ENCODE data around the gene DUT. TPM values are rescaled to one million over a fixed set of nuclear protein-coding genes. Genes with fewer than 3 reads are reported as not detected.

Gene DUT
- total and polyA plus RNA-seq, 5 donors: 71.0 to 92.1 (median 84.1) TPM

- no peaks in the 10 kb centered on the region for H3K4me1 ChIP-seq (ENCODE audit: control insufficient read depth, insufficient read depth, low read length)
- H3K4me3 ChIP-seq (ENCODE audit: low read length): no peak overlapping the region
- DNase-seq (peak in 2 of 3 donors; percentile 26 to 72), ATAC-seq (peak; percentile 79 to 82)
- intact Hi-C loops (cut with DNase I): loop anchor here in 2 of 4 donors (10.0 kb wide), 3 partner anchors 112 to 452 kb away; partner anchors contain the start of gene FBN1 (in 1 of the 2)
- H3K27ac ChIP-seq (ENCODE audit: low read length): no peak overlapping the region
- WGBS: 5% methylated on average over 6 of the region's 6 CpGs
- no peaks in the 10 kb centered on the region for H3K27me3 ChIP-seq (ENCODE audit: control insufficient read depth, insufficient read depth)
- H3K9me3 ChIP-seq (ENCODE audit: control insufficient read depth, low read length): no peaks in the 10 kb centered on the region
Observed at GRCh38 chr15:48352474-48353072, 21.3 kb downstream of the DUT start.

- Histone ChIP-seq H3K27ac (ENCODE audit: low read length) (no peak overlapping the region), H3K9me3 (ENCODE audit: control insufficient read depth, low read length) (no peaks in the 10 kb centered on the region), H3K4me1 (ENCODE audit: control insufficient read depth, insufficient read depth, low read length) (no peaks in the 10 kb centered on the region), H3K4me3 (ENCODE audit: low read length) (no peak overlapping the region), H3K27me3 (ENCODE audit: control insufficient read depth, insufficient read depth) (no peaks in the 10 kb centered on the region)
- WGBS: 51% methylated on average over 9 of the region's 9 CpGs
- DNase-seq: no peak
- intact Hi-C loops (cut with DNase I): loop anchor here in 3 of 4 donors (5.0 to 10.0 kb wide), 5 partner anchors 110 to 450 kb away; partner anchors contain the start of gene FBN1 (in 1 of the 3)
- peak in 1 of 2 donors; percentile 18 for ATAC-seq
Observed at GRCh38 chr15:48354694-48355303, 23.6 kb downstream of the DUT start.

GRCh38 chr15:48355377-48355776, 24.1 kb downstream of the DUT start:
- H3K27ac ChIP-seq (ENCODE audit: low read length): no peak overlapping the region
- WGBS: 66% methylated on average over 6 of the region's 6 CpGs
- peak in 1 of 3 donors; percentile 15 for DNase-seq
- peak in 1 of 2 donors; percentile 43 for ATAC-seq
- intact Hi-C loops (cut with DNase I): loop anchor here in 3 of 4 donors (5.0 to 10.0 kb wide), 5 partner anchors 109 to 449 kb away; partner anchors contain the start of gene FBN1 (in 1 of the 3)
- H3K4me1 ChIP-seq (ENCODE audit: control insufficient read depth, insufficient read depth, low read length): no peaks in the 10 kb centered on the region
- no peak overlapping the region for H3K4me3 ChIP-seq (ENCODE audit: low read length)
- H3K9me3 ChIP-seq (ENCODE audit: control insufficient read depth, low read length): no peaks in the 10 kb centered on the region
- H3K27me3 ChIP-seq (ENCODE audit: control insufficient read depth, insufficient read depth): no peaks in the 10 kb centered on the region

GRCh38 chr15:48358229-48359152, 27.3 kb downstream of the DUT start:
- no peak for DNase-seq

GRCh38 chr15:48360841-48361240, 29.6 kb downstream of the DUT start:
- DNase-seq (no peak), ATAC-seq (no peak)
- Histone ChIP-seq H3K4me1 (ENCODE audit: control insufficient read depth, insufficient read depth, low read length) (no peaks in the 10 kb centered on the region), H3K4me3 (ENCODE audit: low read length) (no peak overlapping the region), H3K27me3 (ENCODE audit: control insufficient read depth, insufficient read depth) (no peaks in the 10 kb centered on the region), H3K27ac (ENCODE audit: low read length) (no peak overlapping the region), H3K9me3 (ENCODE audit: control insufficient read depth, low read length) (no peaks in the 10 kb centered on the region)
- intact Hi-C loops (cut with DNase I): no loop called here
- WGBS: 87% methylated on average over 2 of the region's 2 CpGs

More at GRCh38 chr15:48358229-48359152, 27.3 kb downstream of the DUT start:
- intact Hi-C loops (cut with DNase I): loop anchor here in 3 of 4 donors (5.0 to 10.0 kb wide), 5 partner anchors 106 to 446 kb away; partner anchors contain the start of gene FBN1 (in 1 of the 3)
- Histone ChIP-seq H3K27me3 (ENCODE audit: control insufficient read depth, insufficient read depth) (no peaks in the 10 kb centered on the region), H3K9me3 (ENCODE audit: control insufficient read depth, low read length) (no peaks in the 10 kb centered on the region), H3K4me3 (ENCODE audit: low read length) (no peak overlapping the region), H3K4me1 (ENCODE audit: control insufficient read depth, insufficient read depth, low read length) (no peaks in the 10 kb centered on the region), H3K27ac (ENCODE audit: low read length) (no peak overlapping the region)
- 19% methylated on average over 3 of the region's 3 CpGs for WGBS
- peak; percentile 76 to 89 for ATAC-seq

- no peak overlapping the region for H3K27ac ChIP-seq (ENCODE audit: low read length)
- H3K27me3 ChIP-seq (ENCODE audit: control insufficient read depth, insufficient read depth): no peaks in the 10 kb centered on the region
- ATAC-seq (no peak), DNase-seq (no peak)
- H3K4me3 ChIP-seq (ENCODE audit: low read length): no peak overlapping the region
- intact Hi-C loops (cut with DNase I): no loop called here
- H3K4me1 ChIP-seq (ENCODE audit: control insufficient read depth, insufficient read depth, low read length): no peaks in the 10 kb centered on the region
- H3K9me3 ChIP-seq (ENCODE audit: control insufficient read depth, low read length): no peaks in the 10 kb centered on the region
- WGBS: 70% methylated on average over 2 of the region's 2 CpGs
Observed at GRCh38 chr15:48361685-48362084, 30.5 kb downstream of the DUT start.

- no peaks in the 10 kb centered on the region for H3K27me3 ChIP-seq (ENCODE audit: control insufficient read depth, insufficient read depth)
- H3K27ac ChIP-seq (ENCODE audit: low read length): no peak overlapping the region
- 58% methylated on average over 5 of the region's 5 CpGs for WGBS
- H3K4me1 ChIP-seq (ENCODE audit: control insufficient read depth, insufficient read depth, low read length): no peaks in the 10 kb centered on the region
- DNase-seq (no peak), ATAC-seq (no peak)
- H3K4me3 ChIP-seq (ENCODE audit: low read length): no peak overlapping the region
- intact Hi-C loops (cut with DNase I): no loop called here
- no peaks in the 10 kb centered on the region for H3K9me3 ChIP-seq (ENCODE audit: control insufficient read depth, low read length)
Observed at GRCh38 chr15:48363474-48363873, 32.2 kb downstream of the DUT start.

GRCh38 chr15:48365575-48365974, 34.3 kb downstream of the DUT start:
- DNase-seq: no peak
- intact Hi-C loops (cut with DNase I): no loop called here
- Histone ChIP-seq H3K4me1 (ENCODE audit: control insufficient read depth, insufficient read depth, low read length) (no peaks in the 10 kb centered on the region), H3K27me3 (ENCODE audit: control insufficient read depth, insufficient read depth) (no peaks in the 10 kb centered on the region), H3K27ac (ENCODE audit: low read length) (no peak overlapping the region), H3K9me3 (ENCODE audit: control insufficient read depth, low read length) (no peaks in the 10 kb centered on the region), H3K4me3 (ENCODE audit: low read length) (no peak overlapping the region)
- ATAC-seq: no peak
- WGBS: 97% methylated on average over 1 of the region's 1 CpG

- WGBS: 47% methylated on average over 4 of the region's 4 CpGs
- no peak for DNase-seq
- Histone ChIP-seq H3K4me1 (ENCODE audit: control insufficient read depth, insufficient read depth, low read length) (no peaks in the 10 kb centered on the region), H3K27me3 (ENCODE audit: control insufficient read depth, insufficient read depth) (no peaks in the 10 kb centered on the region), H3K4me3 (ENCODE audit: low read length) (no peak overlapping the region), H3K27ac (ENCODE audit: low read length) (peak overlapping the region; percentile 4), H3K9me3 (ENCODE audit: control insufficient read depth, low read length) (no peaks in the 10 kb centered on the region)
- intact Hi-C loops (cut with DNase I): no loop called here
- peak; percentile 76 to 83 for ATAC-seq
Observed at GRCh38 chr15:48366584-48367312, 35.5 kb downstream of the DUT start.

- Histone ChIP-seq H3K27me3 (ENCODE audit: control insufficient read depth, insufficient read depth) (no peaks in the 10 kb centered on the region), H3K4me1 (ENCODE audit: control insufficient read depth, insufficient read depth, low read length) (no peaks in the 10 kb centered on the region), H3K27ac (ENCODE audit: low read length) (no peak overlapping the region), H3K4me3 (ENCODE audit: low read length) (no peak overlapping the region), H3K9me3 (ENCODE audit: control insufficient read depth, low read length) (no peaks in the 10 kb centered on the region)
- WGBS: 67% methylated on average over 3 of the region's 3 CpGs
- DNase-seq: no peak
- ATAC-seq: peak; percentile 56 to 58
- intact Hi-C loops (cut with DNase I): no loop called here
Observed at GRCh38 chr15:48367483-48367882, 36.3 kb downstream of the DUT start.
